HG03378 (cell line): ENCODE data around the gene CLDN15.
A peak's percentile ranks its signal among the peaks of the same experiment; 100 is the strongest.
"Not testable (repeated sequence)": the region's sequence is repeated elsewhere in the genome, so short reads cannot be mapped to it uniquely, and the experiment has no call there.

Source experiments
- ATAC-seq: cut with Tn5 transposase; IDR thresholded peaks from one replicate; pipeline ENCODE4 v1.9.1; 2021; ENCODE audit warnings: mild to moderate bottlenecking, moderate library complexity; ENCODE audit not compliant: unreplicated experiment

CLDN15 gene

DNA sequence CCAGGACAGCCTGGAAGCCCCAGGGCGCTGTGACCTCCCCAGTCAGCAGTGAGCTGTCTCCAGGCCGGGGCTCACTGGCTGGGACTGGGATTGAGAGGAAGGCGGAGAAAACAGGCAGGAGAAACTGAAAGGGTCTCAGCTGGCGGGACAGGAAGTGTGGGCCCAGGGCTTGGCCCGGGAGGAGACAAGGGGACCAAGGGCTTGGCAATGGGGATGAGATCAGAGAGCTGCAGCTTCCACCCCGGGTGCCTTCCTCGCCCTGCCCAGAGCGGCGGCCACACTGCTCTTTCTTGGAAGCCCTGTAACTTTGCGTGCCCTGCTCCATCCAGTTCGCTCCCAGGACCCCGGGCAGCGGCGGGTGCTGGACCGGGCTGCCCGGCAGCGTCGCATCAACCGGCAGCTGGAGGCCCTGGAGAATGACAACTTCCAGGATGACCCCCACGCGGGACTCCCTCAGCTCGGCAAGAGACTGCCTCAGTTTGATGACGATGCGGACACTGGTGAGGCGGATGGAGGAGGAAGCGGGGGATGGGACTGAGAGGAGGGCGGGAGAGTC is 15.2 kb downstream of the CLDN15 start:
- ATAC-seq: no peak

DNA sequence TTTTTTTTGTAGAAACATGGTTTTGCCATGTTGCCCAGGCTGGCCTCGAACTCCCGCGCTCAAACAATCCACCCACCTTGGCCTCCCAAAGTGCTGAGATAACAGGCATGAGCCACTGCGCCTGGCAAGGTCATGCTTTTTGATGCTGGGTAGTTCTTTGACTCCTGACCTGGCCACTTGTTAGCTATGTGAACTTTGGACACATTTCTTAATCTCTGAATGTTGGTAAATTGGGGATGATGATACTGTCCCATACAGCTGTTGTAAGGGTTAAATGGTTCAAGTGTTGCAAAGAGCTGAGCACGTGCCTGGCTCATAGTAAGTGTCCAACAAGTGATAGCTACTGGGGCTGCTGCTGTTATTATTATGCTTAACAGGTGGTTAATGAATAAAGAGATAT is 17.3 kb downstream of the CLDN15 start:
- no peak for ATAC-seq

DNA sequence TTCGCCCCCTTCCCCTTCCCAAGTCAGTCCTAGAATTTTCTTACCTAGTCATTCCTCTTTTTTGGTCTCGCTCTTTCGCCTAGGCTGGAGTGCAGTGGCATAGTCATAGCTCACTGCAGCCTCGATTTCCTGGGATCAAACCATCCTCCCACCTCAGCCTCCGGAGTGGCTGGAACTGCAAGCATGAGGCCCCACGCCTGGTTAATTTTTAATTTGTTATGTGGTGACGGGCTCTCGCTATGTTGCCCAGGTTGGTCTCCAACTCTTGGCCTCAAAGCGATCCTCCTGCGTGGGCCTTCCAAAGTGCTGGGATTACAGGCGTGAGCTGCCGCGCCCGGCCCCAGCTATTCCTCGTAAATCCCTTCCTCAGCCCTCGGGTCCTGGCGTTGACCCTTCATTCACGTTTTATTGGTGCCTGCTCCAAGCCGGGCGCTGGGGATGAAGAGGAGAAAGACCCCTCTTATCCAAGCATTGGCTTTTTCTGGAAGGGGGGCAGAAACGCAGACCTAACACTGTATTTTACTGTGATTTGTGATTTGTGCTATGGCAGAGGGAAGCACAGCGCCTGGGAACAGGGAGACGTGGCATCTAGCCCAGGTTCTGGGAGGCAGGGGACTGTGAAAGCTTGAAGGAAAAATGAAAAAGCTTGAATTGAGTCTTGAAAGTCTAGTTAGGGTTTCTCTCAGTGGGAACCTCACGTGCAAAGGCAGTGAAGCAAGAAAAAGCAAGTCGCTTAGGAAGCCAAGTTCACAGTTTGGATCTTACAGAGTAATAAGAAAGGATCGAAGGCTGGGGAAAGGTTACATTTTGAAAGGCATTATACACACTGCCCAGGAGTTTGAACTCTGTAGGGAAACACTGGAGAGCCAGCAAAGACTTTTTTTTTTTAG is 19.1 kb downstream of the CLDN15 start:
- ATAC-seq: no peak

DNA sequence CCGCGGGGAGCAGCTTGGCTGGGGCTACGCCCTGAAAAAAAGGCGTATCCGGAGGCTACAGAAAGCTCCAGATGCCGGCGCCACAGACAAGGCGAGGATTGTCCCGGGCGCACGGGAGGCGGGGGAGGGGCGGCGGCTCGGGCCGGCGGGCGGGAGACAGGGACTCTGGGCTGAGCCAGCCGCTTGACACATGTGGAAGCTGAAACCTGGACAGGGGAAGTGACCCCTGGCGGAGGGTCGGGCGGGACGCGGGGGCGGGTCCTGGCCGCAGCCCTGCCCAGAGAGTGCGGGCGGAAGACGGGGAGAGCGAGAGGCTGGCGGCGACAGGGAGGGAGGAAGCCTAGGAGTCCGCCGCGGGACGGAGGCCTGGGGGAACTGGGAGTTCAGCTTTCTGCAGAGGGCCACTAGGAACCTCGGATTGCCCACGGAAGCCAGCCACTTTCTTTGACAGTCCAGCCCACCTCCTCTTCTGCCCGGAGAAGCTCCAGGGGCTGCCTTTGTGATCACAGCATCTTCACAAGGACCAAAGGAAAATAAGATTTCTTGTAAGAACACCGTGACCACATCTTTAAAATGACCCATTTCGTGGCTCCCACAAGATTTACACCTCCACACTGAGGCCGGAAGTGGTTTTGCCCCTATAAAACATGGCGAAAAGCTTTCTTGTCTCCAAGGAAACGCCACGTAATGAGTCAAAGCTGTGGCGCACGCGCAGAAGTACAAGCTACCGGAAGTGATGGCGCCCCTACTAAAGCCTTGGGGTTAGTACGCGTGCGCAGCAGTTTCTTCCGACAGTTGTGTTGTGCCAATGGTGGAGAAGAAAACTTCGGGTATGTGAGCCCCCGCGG is 20.0 kb downstream of the CLDN15 start, which contains the start of the genes PLOD3 and ZNHIT1:
PLOD3 (minus strand) TSS at position 194 of the 848 bp plus-strand sequence. CDS start 307 bp downstream, outside the sequence.
ZNHIT1 (plus strand) TSS at position 778 of the 848 bp plus-strand sequence; CDS start at position 809, 31 bp downstream.
- ATAC-seq: peak; percentile 66

DNA sequence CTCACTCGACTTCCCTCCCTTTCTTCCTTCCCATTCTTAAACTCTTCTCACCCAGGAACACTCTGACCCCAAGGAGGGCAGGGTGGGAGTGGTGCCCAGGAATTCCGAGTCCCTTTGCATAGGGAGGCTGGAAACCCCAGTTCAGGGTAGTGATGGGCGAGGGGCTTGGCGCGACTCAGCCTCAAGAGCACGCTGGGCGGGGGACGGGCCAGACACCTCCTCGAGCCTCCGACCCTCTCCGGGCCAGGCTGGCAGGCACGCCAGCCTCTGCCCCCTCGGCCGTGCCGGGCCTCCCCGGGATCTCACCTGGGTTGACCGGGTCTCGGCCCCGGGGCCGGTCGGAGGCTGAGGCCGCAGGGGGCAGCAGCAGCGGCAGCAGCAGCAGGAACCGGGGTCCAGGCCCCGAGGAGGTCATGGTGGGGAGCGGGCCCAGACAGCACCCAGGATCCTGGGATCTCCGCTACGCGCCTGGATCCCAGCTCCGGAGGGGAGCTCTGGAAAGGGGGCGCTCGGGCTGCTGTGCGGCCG is 20.7 kb downstream of the CLDN15 start:
- ATAC-seq: peak; percentile 1

DNA sequence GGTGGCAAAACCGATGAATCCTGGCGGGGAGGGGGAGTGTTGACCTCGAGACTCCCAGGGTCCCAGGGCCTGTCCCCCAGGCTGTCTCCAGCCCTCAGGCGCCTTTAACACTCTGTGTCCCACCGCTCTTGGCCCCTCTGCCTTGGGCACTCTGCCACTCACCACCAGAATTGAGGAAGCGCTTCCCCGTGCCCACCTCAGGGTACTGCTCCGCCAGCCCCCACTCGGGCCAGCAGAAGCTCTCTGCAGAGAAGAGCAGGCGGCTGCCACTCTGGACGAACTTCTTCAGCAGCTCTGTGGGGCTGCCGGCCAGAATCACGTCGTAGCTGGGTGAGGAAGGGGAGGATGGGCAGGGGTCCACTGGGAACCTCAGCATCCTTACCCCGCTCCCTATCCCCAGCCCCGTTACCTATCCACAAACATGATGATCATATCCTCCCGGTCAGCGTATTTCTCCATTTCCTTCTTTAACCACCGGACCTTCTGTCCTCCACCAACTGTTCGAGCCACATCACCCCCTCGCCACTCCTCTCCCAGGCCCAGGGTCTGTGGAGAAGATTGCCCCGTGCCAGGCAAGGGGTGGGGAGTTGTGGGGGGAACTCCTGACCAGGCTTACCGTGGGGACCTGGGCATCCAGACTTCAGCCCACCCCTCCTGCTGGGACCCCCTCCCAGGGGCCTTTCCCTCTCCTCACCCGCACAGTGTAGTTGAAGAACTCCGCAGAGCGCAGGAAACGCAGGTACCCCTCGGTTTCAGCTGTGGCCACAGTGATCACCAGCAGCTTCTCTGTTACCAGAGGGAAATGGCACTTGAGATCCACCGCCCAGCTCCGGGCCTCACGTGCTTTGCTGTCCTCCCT is 21.4 kb downstream of the CLDN15 start:
- ATAC-seq: no peak

DNA sequence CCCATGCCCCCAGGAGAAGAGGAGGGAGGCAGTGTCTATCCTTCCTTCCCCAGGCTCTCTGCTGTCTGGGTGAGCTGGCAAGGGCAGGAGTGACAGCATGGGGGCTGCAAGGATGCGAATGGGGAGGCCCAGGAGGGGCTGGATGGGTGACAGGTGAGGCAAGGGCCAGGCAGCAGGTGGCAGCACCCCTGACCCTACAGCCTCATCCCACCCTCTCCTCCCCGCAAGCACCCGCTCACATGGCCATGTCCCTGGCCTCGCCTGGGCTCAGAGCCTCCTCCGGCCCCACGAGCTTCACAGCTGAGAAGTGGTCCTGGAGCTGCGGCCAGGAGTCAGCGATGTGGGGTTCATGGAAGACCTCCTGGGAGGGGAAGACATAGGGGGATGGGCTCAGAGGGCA is 25.6 kb downstream of the CLDN15 start:
- ATAC-seq: no peak

DNA sequence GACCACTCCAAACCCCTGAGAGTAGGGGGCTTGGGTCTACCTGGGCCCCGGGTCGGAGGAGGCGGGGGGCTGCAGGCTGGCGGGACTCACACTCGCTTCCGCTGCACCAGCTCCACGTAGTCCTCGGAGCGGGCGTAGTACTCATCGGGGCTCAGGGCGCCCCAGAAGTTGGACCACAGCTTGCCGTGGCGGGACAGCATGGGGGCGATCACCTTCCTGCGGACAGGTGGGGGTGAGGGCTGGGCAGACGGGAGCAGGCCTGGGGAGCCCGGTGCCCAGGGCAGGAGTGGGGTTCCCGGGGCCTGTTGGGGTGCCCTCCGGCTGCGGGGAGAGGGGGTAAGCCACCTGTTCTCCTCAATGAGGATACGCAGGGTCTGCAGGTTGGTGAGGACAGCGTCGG is 26.1 kb downstream of the CLDN15 start:
- ATAC-seq: no peak

DNA sequence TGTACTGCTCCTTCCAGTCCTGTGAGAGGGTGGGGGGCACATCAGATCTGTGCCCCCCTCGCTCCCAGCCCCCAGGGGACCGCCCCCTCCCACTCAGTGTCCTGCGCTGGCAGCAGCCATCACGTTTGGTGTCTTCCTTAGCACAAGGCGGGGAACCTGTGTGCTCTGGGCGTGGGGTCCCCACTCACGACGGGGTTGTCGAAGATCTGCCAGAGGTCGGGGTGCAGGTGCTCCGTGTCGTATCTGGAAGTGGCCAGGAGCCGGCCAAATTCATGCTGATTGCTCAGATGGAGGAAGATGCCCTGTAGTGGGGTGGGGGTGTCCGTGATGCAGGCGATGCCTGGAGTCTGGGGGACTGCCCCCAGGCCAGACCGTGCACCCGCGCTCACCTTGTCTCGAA is 27.5 kb downstream of the CLDN15 start:
- no peak for ATAC-seq

DNA sequence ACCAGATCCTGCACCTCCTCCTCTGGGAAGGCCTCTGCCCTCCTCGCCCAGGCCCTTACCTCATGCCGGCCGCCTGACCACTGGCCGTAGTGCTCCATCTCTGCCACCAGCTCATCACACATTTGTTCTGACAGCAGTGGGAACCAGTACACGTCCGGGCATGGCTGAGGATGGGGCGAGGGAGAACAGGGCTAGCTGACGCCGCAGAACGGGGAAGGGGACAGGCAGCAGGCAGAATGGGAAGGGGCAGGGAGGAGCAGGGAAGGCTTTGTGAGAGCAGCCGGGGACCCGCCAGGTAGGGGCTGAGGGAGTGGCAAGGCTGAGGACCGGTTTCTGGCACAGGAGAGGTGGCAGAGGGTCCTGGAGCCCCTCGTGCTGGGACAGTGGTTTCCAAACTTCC is 28.8 kb downstream of the CLDN15 start:
- ATAC-seq: no peak

DNA sequence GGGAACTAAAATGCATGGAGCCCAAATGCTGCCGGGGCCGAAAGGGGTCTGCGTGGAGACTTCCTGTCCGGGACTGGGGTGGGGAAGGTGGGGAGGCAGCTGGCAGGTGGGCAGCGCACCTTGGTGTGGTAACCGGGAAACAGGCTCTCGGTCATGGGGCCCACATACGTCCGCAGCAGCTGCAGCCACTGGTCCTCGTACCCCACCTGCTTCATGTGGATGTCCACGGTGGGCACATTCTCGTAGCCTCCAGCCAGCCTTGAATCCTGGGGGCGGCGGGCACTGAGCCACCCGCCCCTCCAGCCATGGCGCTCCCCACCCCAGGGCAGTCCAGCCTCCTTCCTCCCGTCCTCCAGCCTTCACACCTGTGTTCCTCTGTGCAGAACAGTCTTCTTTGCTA is 30.1 kb downstream of the CLDN15 start:
- ATAC-seq: no peak

DNA sequence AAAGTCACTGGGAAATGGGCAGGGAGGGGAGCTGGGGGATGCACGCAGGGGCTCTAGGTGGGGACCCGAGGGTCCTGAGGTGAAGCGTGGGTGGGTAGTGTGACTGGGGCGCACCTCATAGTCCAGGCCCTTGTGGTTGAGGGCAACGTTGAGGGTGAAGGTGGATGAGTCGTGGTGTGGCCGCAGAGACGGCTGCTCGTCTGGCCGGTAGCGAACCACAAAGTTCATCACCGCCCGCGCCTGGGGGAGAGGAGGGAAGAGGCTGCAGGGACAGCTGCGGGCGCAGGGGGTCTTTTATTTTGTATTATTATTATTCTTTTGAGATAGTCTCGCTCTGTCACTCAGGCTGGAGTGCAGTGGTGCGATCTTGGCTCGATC is 30.9 kb downstream of the CLDN15 start:
- no peak for ATAC-seq

DNA sequence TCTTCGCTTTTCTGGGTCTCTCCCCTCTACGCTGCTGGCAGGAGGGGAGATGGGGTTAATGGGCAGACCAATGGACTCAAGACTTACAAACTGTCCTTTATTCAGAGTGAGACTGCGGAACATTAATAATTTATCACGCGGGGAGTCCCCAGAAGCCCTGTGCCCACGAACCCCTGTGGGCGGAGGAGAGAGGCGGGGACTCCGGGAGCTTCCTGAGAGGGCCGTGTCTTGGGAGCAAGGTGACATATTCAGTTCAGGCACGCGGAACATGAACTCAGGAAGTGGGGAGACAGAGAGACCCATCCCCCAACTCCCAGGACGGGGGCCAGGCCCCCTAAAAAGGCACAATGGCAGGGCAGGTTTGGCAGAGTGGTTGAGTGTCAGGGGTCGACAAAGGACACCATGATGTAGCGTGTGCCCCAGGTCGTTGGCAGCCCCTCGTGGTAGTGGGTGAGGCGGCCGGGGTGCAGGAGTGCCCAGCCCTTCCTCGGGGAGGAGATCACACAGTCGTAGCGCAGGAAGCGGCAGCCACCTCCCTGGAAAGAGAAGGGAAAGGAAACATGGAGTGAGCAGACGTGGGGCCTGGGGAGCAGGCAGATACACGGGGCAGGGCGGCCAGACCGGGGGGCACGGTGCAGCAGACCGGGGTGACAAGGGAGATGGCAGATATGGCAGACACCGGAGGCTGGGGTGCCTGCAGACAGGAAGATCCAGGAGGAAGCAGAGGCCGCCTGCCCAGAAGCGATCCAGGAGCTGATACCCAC is 31.5 kb downstream of the CLDN15 start:
- ATAC-seq: no peak

DNA sequence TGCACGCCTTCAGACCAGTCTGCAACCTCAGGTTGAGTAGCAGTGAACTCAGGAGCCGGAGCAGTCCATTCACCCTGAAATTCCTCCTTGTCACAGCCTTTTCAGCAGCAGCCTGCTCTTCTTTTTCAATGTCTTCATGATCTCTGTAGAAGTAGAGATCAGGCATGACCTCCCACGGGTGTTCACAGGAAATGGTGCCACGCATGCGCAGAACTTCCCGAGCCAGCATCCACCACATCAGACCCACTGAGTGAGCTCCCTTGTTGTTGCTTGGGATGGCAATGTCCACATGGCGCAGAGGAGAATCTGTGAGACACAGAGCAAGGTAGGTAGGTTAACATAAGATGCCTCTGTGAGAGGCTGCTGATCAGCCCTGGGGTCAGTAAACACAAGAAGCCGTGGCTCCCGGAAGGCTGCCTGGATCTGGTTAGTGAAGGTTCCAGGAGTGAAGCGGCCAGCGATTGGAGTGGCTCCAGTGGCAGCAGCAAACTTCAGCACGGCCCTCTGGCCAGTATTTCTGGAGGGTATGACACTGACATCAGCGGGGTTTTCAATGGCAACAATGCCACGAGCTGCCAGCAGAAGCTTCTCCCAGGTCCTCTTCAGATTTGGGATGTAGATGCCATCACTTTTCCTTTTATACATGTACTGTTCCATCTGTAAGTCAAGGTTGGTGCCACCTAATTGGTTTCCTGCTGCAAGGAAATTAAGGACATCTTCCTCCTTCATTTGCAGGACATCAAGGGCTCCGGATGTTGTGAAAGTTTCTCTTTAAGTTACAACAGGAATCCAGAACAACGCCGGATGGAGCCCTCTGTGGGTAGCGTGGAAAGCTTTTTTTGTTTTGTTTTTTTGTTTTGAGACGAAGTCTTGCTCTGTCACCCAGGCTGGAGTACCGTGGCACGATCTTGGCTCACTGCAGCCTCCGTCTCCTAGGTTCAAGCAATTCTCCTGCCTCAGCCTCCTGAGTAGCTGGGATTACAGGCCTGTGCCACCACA is 33.6 kb downstream of the CLDN15 start:
- not testable (repeated sequence) for ATAC-seq

DNA sequence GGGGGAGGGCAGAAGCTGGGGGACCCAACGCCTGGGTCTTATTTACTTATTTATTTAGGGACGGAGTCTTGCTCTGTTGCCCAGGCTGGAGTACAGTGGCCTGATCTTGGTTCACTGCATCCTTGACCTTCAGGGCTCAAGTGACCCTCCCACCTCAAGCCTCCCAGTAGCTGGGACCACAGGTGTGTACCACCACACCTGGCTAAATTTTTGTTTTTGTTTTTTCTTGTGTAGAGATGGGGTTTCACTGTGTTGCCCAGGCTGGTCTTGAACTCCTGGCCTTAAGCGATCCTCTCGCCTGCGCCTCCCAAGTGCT is 35.0 kb downstream of the CLDN15 start:
- ATAC-seq: no peak

DNA sequence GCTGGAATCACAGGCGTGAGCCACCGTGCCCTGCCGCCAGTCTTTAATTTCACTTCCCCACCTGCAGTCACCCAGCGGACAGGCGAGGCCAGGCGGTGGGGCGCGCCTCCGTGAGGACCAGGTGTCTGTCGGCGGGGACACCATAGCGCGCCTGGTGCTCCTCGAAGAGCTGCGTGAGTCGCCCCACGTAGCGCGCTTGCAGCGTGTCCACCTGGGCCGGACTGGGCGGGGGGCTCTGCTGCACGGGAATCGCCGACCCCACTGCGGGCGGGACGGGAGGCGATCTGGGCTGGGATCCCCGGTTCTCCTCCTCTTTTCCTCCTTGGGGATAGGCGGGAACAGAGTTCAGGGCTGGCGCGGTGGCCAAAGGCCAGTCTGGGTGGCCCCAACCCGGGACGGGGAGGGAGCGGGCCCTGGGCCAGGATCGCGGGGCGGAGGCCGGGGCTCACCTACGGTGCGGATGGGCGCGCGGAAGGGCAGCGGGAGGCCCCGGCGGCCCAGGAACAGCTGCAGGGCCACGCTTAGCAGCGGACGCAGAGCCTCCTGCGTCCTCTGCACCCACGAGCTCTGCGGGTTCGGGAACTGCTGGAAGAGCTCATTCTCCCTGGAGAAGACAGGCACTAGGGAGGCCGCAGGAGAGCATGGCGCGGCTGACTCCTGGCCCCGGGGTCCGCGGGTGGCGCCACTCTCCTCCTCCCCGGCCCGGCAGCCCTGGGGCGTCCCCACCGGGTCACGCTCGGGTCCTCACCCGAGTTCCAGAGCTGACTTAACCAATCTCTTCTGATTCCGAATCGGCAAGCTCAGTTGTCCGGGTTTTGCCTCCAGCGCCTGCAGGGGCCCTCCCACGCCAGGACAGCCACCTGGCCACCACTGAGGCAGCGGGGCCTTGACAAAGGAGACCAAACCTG is 35.7 kb downstream of the CLDN15 start:
- ATAC-seq: no peak

DNA sequence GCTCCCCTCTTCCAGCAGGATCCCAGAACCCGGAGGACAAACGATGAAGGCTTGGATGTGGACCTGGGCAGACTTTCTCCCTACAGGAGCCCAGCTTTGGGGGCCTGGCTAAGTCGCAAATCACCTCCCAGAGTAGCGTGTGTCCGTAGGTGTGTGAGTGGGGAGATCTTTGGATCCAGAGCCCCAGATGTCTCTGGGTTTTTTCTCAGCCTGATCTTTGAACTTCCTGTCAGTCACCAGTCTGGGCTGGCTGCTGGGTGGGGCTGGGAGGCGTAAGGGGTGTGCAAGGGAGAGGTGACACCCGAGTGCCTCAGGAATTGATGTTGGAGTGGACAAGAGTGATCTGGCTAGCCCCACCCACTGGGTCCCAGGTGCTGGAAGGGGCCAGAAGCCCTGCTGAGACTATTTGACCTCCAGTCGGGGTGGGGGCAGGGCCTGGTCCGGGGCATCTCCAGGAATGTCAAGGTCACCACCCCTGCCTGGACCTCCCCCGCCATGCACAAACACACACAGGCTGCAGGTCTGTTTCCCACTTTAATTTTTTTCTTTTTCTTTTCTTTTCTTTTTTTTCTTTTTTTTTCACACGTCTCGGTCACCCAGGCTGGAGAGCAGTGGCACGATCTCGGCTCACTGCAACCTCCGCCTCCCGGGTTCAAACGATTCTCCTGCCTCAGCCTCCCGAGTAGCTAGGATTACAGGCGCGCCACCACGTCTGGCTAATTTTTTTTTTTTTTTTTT is 36.6 kb downstream of the CLDN15 start, which contains the start of gene MOGAT3:
MOGAT3 (minus strand) TSS at position 175 of the 738 bp plus-strand sequence. CDS start 182 bp downstream, outside the sequence.
- ATAC-seq: no peak
